GM18873 (cell line): Measurements from ENCODE around the gene ZNF33B.
A peak's percentile ranks its signal among the peaks of the same experiment; 100 is the strongest.
"Not testable (repeated sequence)": the region's sequence is repeated elsewhere in the genome, so short reads cannot be mapped to it uniquely, and the experiment has no call there.

Experiments
- ATAC-seq: cut with Tn5 transposase; IDR thresholded peaks from one replicate; pipeline ENCODE4 v1.9.1; 2021; ENCODE audit warnings: mild to moderate bottlenecking, moderate library complexity, moderate number of reproducible peaks; ENCODE audit not compliant: unreplicated experiment, low FRiP score

ZNF33B gene

DNA sequence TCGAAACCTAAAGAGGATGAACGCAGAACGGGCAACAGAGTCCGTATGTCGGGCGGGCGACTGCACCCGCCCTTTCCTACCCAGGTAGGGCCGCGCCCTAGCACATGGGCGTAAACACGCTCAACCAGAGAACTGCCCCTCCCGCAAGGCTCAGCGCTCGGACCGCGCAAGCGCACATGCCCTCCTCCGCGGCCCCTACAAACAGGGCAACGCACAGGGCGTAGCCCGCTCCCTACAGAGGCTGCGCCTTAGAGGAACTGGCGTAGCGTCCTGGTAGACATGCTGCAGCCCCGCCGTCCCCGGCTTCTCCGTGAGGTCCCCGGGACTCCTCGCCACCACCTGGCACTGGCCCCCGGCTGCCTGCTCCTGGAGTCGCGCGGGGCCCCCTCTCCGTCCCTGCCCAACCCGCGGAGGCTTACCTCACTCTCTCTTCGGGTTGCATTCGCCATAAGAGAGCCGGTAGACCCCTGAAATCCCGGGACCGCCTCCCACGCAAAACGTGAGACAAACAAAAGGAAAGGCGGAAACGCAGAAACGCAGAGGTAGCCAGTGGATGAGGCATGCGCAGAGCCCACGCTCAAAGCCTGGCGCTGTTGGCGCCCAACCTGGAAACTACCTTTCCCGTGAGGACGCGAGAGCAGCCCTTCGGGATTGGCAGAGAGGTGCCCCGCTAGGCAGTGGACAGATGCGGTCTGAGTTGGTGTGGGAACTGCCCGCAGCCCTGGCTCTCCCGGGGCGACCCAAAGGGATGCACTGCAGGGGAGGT lies at the start of gene ZNF33B:
Gene ZNF33B, minus strand, starts transcription at position 516 of the 766 bp plus-strand sequence. CDS start 1,642 bp downstream, outside the sequence.
- ATAC-seq, result peak; percentile 93

DNA sequence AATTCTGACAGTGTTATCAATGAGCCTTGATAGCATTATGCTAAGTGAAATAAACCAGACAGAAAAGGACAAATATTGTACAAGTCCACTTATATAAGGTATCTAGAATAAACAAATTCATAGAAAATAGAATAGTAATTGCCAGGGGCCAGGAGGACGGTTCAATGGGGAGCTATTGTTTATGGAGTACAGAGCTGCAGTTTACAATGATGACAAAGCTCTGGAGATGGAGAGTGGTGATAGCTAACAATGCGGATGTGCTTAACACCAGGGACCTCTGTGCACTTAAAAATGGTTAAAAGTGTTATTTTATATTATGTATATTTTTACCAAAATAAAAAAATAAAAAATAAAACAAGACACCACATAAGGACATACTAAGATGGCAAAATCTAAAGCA lies 46.1 kb upstream of the ZNF33B start:
- ATAC-seq, result no peak

DNA sequence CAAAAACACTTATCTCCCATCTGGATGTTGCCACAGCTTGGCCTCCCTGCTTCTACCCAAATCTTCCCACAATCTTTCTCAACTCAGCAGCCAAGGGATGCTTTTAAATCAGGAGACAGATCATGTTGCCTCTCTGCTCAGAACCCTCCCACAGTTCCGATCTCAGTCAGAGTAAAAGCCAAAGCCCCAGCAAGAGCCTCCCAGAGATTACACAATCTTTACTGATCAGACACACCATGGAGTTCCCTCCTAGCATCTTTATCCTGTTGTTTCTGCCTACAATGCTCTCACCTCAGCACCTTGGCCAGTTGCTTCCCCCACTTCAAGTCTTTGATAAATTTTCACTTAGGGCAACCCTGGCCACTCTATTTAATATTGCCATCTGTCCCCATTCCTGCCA lies 41.9 kb upstream of the ZNF33B start:
- ATAC-seq, result no peak

DNA sequence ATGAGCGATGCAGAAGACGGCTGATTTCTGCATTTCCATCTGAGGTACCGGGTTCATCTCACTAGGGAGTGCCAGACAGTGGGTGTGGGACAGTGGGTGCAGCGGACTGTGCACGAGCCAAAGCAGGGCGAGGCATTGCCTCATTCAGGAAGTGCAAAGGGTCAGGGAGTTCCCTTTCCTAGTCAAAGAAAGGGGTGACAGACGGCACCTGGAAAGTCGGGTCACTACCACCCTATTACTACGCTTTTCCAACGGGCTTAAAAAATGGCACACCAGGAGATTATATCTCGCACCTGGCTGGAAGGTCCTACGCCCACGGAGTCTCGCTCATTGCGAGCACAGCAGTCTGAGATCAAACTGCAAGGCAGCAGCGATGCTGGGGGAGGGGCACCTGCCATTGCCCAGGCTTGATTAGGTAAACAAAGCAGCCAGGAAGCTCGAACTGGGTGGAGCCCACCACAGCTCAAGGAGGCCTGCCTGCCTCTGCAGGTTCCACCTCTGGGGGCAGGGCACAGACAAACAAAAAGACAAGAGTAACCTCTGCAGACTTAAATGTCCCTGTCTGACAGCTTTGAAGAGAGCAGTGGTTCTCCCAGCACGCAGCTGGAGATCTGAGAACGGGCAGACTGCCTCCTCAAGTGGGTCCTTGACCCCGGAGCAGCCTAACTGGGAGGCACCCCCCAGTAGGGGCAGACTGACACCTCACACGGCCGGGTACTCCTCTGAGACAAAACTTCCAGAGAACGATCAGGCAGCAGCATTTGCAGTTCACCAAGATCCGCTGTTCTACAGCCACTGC lies 27.0 kb upstream of the ZNF33B start:
- not testable (repeated sequence) for ATAC-seq

DNA sequence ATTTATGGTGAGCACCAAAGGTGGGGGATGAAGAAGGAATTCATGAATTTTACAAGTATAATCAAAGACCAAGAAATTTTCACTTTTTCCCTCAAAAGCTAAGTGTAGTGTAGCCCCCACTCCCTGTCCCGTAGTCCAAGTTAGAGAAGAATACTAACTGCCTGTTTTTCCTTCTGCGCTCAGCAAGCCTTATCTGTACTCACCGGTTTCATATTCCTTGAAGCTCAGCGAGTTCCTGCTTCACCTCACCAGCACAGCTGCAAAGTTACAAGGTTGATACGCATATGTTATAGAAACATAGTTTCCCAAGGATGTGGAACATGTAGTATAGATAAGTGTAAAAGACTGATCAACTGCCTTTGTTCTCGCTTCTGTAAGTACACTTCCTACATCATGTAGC lies 16.0 kb upstream of the ZNF33B start:
- no peak for ATAC-seq

DNA sequence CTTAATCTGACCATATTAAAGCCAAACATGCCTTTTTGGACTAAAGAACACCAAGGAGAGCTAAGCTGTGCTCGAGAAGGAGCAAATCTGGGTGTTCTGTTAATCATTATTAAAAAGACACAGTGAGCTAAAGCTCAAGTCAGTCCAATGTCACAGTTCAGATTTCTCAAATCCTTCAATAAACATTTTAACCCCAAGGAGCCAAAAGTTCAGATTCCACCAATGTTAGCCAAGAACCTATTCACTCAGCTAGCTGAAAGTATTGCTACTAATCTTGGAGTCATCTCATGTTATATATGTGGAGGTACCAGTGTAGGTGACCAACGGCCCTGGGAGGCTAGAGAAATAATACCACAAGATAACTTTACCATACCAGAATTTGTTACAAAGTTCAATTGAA lies 14.5 kb upstream of the ZNF33B start:
- no peak for ATAC-seq

DNA sequence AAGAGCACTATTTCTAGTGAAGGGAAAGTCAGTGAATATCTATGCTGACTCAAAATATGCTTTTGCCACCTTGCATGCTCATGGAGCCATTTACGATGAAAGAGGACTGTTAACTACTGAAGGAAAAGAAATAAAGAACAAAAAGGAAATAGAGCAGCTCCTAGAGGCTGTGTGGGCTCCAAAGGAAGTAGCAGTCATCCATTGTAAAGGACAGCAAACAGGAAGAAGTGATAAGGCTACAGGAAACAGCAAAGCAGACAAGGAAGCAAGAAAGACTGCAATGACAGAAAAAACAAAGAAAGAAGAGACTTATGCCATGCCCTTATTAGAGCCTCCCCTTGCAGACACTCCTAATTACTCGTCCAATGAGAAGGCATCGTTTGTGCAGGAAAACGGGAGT lies 12.0 kb upstream of the ZNF33B start:
- no peak for ATAC-seq

DNA sequence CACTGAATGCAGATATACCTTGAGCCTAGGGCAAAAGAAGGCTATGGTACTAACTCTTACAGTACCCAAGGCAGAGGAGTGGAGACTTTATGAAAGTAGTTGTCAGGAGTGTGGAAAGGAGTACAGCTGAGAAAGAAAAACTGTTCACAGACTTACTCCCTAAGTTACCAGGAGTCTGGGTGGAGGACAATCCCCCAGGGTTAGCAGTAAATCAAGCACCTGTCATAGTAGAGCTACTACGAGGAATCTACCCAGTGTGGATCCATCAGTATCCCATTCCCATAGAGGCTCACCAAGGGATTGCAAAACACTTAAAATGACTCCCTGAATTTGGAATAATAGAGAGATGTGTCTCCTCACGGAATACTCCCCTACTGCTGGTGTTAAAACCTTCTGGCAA lies 10.1 kb upstream of the ZNF33B start:
- ATAC-seq, result no peak

DNA sequence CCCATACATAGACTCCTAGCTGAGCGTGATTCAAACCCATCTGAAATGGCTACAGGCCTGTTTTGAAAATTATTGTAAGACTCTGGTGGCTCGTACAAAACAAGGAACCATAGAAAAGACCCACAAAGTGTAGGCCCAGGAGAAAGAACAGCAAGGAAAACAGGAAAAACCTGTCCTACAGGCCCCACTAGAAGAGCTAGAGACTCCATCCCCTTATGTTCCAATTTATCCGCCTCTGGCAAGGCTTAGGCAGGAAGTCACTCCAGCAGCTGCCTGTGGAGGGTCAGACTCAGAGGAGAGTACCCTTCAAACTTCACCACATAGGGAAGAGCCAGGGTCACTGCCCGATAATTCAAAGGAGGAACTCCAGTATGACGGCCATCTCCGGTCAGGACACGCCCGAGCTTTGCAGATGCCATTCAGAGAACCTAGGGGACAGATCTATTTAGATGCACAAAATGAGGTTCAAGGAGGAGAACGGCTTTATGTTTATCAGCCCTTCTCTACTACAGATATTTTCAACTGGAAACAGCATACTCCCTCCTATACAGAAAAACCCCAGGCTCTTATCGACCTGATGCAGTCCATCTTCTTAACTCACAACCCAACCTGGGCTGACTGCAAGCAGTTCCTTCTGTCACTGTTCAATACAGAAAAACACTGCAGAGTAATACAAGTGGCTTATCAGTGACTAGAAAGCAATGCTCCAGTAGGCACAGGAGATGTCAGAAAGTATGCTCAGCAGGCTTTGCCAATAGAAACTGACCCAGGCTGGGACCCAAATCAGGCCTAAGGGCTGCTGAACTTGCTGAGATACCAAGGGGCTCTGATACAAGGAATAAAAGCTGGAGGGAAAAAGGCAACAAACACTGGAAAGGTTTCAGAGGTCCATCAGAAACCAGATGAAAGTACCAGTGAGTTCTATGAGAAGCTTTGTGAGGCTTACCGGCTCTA lies 8.6 kb upstream of the ZNF33B start:
- ATAC-seq, result no peak

DNA sequence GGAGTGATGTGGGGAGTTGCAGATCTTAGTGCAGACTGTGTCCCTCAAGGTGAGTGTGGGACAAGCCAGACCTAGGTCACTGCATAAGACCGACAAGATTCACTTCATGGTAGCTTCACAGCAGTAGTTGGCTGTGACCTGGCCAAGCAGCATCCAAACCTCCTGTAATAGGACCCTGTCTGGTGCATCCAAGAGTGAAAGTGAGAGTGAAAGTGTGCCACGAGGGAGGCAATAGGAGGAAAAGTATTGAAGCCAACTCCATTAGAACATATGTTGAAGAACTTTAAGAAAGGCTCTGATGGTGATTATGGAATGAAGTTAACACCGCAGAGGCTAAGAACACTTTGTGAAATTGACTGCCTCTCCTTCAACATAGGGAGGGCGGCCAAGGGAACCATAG lies 7.8 kb upstream of the ZNF33B start:
- ATAC-seq, result no peak

DNA sequence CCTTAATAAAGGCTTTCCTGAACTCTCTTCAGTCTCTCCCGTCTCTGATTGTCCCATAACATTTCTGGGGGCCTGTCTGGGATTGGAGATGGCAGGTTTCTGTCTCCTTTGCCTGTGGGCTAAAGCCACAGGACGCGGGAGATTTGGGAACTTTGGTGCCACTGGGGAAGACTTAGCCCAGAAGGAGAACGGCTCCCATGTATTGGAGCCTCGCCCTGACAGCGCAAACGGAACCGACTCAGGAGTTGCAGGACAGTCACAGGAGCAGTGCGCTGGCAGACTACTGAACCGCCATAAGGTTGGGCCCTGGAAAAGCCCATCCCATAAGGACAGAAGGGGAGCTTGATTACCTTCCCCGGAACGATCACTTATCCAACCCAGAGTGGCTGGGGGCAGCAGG lies 7.1 kb upstream of the ZNF33B start:
- ATAC-seq, result no peak

DNA sequence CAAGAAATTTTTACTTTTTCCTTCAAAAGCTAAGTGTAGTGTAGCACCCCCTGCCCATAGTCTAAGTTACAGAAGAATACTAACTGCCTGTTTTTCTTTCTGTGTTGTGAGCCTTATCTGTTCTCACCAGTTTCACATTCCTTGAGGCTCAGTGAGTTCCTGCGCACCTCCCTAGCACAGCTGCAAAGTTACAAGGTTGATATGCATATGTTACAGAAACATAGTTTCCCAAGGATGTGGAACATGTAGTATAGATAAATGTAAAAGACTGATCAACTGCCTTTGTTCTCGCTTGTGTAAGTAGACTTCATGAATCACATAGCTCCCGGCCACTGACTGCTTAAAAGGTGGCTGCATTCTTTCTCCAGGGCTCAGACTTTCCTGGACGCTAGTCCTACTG lies 6.7 kb upstream of the ZNF33B start:
- no peak for ATAC-seq

DNA sequence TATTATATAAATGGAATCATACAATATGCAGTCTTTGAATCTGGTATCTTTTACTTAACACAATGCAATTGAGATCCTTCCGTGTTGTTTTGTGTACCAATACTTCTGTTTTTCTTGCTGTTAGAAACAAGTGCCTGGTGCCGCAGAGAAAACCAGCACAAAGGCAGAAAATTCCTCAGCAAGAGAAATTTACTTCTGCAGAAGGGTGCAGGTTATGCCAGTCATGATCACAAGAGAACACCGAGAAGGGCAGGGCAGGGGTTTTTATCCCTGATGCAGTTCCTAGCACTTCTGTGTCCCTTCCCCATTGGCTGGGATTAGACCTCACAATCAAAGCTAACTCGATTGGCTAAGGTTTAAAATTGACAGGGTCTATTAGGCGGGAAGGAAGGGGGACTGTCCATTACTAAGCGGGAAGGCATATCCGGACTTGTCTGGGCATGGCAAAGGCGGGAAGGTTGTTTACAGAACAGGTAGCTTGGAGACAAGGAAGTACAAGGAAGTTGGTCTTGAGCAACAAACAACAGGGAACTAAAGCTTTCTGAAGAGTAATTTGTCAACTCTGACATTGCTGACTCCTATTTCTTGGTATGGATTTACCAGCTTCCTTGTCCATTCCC lies 2.4 kb upstream of the ZNF33B start:
- ATAC-seq, result no peak

DNA sequence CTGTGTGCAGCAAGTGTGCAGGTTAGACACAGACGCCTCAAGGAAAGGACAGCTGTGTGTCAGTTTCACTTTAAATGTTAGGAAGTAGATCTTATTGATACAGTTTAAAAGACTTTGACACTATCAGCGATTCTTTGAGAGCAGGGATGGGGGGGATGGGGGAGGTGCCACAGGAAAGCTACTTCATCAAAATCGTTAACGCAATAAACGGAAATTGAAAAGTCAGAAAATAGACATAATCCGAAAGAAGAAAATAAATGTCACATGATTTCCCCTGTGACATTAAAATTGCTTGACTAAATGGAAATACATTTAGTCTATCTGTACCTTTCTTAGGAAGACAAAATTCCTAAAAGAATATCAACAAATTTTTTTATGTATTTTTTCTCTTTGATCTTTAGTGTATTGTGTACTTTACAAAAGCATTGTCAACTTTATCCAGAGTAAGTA lies 476 bp upstream of the ZNF33B start:
- ATAC-seq, result no peak

DNA sequence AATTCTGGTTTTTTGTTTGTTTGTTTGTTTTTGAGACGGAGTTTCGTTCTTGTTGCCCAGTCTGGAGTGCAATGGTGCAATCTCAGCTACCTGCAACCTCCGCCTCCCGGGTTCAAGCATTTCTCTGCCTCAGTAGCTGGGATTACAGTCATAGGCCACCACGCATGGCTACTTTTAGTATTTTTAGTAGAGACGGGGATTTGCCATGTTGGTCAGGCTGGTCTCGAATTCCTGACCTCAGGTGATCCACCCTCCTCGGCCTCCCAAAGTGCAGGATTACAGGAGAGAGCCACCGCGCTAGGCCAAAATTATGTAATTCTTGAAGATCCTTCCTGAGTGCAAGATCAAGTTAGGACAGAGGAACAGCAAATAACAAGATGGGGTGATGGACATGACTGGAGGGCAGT lies 719 bp downstream of the ZNF33B start:
- no peak for ATAC-seq

DNA sequence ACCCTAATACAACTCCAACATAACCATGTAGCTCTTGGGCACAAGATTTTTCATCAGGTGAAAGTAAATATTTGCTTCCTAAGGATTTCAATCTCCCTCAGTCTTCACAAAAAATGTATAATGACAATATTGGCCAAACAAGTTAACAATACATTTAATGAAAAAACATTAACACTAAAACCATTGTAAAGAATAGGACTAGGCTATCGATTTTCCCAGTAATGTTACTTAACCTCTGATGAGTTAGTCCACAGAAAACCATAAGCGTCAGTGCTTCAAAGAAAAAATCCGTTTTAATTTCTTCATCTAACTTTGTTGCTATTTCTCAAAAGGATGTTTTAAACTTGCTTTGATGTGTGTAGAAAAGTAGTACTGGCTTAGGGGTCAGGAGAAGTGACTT lies 1.2 kb downstream of the ZNF33B start:
- ATAC-seq, result no peak

DNA sequence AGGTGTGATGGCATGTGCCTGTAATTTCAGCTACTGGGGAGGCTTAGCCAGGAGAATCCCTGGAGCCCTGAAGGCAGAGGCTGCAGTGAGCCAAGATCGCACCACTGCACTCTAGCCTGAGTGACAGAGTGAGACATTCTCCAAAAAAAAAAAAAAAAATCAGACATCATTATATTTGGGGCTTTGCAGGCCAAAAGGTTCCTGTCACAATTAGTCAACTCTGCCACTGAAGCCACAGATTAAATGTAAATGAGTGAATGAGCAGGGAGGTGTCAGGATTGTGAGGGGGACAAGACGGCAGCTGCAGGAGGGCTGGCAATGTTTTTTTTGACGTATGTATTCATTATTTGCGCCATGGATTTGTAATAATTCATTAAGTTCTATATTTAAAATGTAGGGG lies 3.3 kb downstream of the ZNF33B start:
- no peak for ATAC-seq

DNA sequence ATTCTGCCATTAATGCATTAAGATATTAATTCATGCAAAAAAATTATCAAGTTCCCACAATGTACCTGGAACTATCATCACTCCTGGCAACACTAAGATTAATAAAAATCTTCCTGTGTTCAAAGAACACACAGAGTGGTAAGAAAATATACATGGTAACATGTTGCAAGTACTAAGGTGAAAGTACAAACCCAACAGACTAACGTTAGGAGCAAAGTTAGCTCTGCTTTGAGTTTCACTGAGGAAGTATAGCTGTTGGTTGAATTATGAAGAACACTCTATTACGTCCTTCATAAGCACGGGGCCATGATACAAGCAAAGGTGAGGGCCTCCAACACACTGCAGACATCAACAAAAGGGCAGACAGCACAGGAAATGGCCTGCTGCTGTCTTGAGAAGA lies 5.8 kb downstream of the ZNF33B start:
- no peak for ATAC-seq

DNA sequence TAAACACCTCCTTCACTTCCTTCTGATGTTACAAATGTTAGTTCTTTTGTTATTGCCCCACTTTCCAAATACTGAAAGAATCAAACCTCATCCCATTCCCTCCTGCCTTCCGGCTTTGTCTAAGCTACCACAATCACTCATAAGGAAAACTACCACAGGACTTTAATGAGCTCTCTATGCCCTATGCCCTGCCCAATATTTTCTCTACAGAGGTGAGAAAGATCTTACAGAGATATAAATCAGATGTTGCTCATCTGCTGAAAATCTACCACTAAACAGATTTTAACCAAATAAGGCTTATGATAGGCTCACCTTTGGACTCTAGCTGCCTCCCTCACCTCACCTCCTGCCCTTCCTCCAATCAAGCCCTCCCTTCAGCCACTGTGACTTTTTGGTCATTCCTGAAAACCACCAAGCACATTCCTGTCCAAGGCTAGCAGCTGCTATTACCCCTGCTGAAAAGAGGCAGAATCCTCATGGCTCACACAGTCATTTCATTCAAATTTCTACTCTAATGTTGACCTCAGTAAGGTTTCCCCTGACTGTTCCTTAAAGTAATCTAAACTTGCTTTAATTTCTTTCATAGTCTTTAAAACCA lies 7.7 kb downstream of the ZNF33B start:
- no peak for ATAC-seq

DNA sequence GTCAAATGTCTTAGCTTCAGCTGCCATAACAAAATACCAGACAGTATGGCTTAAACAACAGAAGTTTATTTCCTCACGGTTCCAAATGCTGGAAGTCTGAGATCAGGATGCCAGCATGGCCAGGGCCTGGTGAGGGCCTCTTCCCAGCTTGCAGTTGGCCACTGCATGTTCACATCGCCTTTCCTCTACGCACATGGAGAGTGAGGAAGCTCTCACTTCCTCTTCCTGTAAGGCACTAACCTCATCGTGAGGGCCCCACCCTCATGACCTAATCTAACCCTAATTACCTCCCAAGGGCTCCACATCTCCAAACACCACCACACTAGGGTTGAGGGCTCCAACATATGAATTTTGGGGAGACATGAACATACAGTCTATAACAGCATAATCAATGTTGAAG lies 14.4 kb downstream of the ZNF33B start:
- no peak for ATAC-seq
